Esophagus muscularis mucosa (tissue), 4 donors: ENCODE data around the gene DUSP10.

Experiments used
- EP300 ChIP-seq: sonication (generic); formaldehyde crosslinking; IDR thresholded peaks from one replicate; pipeline ENCODE4 v1.6.1; 2017; ENCODE audit warnings: antibody characterized with exemption
- POLR2A ChIP-seq: fragments of 450-650 bp; IDR thresholded peaks from one replicate; pipeline ENCODE4 v1.6.1; 2017; ENCODE audit warnings: antibody characterized with exemption, moderate library complexity, mild to moderate bottlenecking, low read depth
- TF ChIP-seq, protein P1 (sequence below), 3 experiments: fragments of 200-600 bp in 2 of 3; fragments of 450-650 bp in 1 of 3; sonication (generic) in 2 of 3; IDR thresholded peaks; one replicate each; pipeline ENCODE4 v1.5.1; 2017 to 2019; ENCODE audit warnings: antibody characterized with exemption in 3 of 3, mild to moderate bottlenecking in 2 of 3, moderate library complexity in 1 of 3

GRCh38 chr1:221672965-221673364 lies 68.9 kb downstream of the DUSP10 start:
- TF ChIP-seq POLR2A (no peak), EP300 (no peak)
- TF ChIP-seq, protein P1, sequence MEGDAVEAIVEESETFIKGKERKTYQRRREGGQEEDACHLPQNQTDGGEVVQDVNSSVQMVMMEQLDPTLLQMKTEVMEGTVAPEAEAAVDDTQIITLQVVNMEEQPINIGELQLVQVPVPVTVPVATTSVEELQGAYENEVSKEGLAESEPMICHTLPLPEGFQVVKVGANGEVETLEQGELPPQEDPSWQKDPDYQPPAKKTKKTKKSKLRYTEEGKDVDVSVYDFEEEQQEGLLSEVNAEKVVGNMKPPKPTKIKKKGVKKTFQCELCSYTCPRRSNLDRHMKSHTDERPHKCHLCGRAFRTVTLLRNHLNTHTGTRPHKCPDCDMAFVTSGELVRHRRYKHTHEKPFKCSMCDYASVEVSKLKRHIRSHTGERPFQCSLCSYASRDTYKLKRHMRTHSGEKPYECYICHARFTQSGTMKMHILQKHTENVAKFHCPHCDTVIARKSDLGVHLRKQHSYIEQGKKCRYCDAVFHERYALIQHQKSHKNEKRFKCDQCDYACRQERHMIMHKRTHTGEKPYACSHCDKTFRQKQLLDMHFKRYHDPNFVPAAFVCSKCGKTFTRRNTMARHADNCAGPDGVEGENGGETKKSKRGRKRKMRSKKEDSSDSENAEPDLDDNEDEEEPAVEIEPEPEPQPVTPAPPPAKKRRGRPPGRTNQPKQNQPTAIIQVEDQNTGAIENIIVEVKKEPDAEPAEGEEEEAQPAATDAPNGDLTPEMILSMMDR (IDR thresholded peaks at IDR 0.05) = no peak
